K562 (cell line): Measurements from ENCODE around the gene SLC24A3. TPM values are rescaled to one million over a fixed set of nuclear protein-coding genes. Genes with fewer than 3 reads are reported as not detected.

Source experiments
- ATAC-seq: fragments of 200-7000 bp; cut with Tn5 transposase; 3 replicates; pipeline ENCODE4 v1.9.1; 2020; ENCODE audit warnings: moderate library complexity
- BruUV-seq: library from RNA; stranded (reverse); fragments of 400-500 nt; replicated peaks from 2 replicates; lab custom pipeline; 2021; lab: Mats Ljungman, UMichigan
- CTCF ChIA-PET: fragments of 300-600 bp; formaldehyde crosslinking; extraction: SDS; loops from one replicate; lab custom pipeline; 2021; ENCODE audit warnings: low intra/inter-chr PET ratio; lab: Yijun Ruan, JAX
- POLR2A ChIA-PET: fragments of 300-600, 350-650 bp; sonication (Branson Sonifier 250); formaldehyde crosslinking; extraction: SDS; loops from one replicate; lab custom pipeline; 2021; ENCODE audit warnings: antibody characterized with exemption, inconsistent platforms; lab: Yijun Ruan, JAX
- DNase-seq, 4 experiments: peaks; one replicate each; pipeline versions ENCODE4 v3.0.0 to v3.0.0-alpha.2; 2011 to 2018; ENCODE audit warnings: low spot score in 3 of 4, mixed read lengths in 3 of 4; ENCODE audit errors: extremely low read depth in 1 of 4
- FAIRE-seq: peaks from 2 replicates; lab custom pipeline; 2011; peaks lifted over from hg19 to GRCh38; lab: Jason Lieb, UNC
- H2AFZ ChIP-seq: 2 replicates; pipeline ENCODE4 v1.6.0; 2011; ENCODE audit warnings: low read depth, low read length, control low read depth, inconsistent platforms
- H3K27ac ChIP-seq: fragments of 200-600 bp; 3 replicates; pipeline ENCODE4 v1.8.0; 2011; ENCODE audit warnings: low read depth, mild to moderate bottlenecking, control low read depth, inconsistent platforms, low read length, moderate library complexity, mixed read lengths; ENCODE audit errors: extremely low read depth
- H3K27me3 ChIP-seq, 2 experiments: fragments of 300-600 bp in 1 of 2; 2 replicates in 1 of 2; 3 replicates in 1 of 2; pipeline versions ENCODE4 v1.6.0 to v1.8.0; 2011; ENCODE audit warnings: inconsistent platforms in 2 of 2, low read length in 2 of 2, mild to moderate bottlenecking in 1 of 2, mixed read lengths in 1 of 2, moderate library complexity in 1 of 2; ENCODE audit not compliant: control insufficient read depth in 2 of 2, insufficient read depth in 2 of 2
- H3K36me3 ChIP-seq: fragments of 300-600 bp; 3 replicates; pipeline ENCODE4 v1.8.0; 2011; ENCODE audit warnings: mild to moderate bottlenecking, low read length, inconsistent platforms; ENCODE audit not compliant: control insufficient read depth, insufficient read depth
- H3K4me1 ChIP-seq, 2 experiments: fragments of 200-600 bp in 1 of 2; replicated peaks in 1 of 2; 2 replicates in 1 of 2; 3 replicates in 1 of 2; pipeline versions ENCODE4 v1.5.1 to v1.8.0; 2011; ENCODE audit warnings: inconsistent platforms in 2 of 2, low read length in 2 of 2, mild to moderate bottlenecking in 1 of 2, mixed read lengths in 1 of 2, moderate library complexity in 1 of 2; ENCODE audit not compliant: control insufficient read depth in 2 of 2, insufficient read depth in 2 of 2
- H3K4me2 ChIP-seq: 2 replicates; pipeline ENCODE4 v1.6.1; 2011; ENCODE audit warnings: low read length, control low read depth, inconsistent platforms, mixed read lengths; ENCODE audit not compliant: insufficient read depth
- H3K4me3 ChIP-seq: fragments of 200-600 bp; sonication (generic), shearing (Covaris generic); 2 replicates; pipeline ENCODE4 v1.5.1; 2016; ENCODE audit warnings: control low read depth, inconsistent platforms
- H3K79me2 ChIP-seq: fragments of 200-600 bp; 3 replicates; pipeline ENCODE4 v1.8.0; 2011; ENCODE audit warnings: low read length, inconsistent platforms; ENCODE audit not compliant: control insufficient read depth, insufficient read depth
- H3K9ac ChIP-seq, 2 experiments: 2 replicates each; pipeline versions ENCODE4 v1.6.0 to v1.6.1; 2011; ENCODE audit warnings: low read depth in 2 of 2, low read length in 2 of 2, control low read depth in 1 of 2, inconsistent platforms in 1 of 2, mild to moderate bottlenecking in 1 of 2, mixed read lengths in 1 of 2; ENCODE audit not compliant: insufficient read depth in 1 of 2
- H3K9me1 ChIP-seq: one replicate; pipeline ENCODE4 v1.6.0; 2011; ENCODE audit warnings: inconsistent platforms, mild to moderate bottlenecking, low read length, moderate library complexity; ENCODE audit not compliant: control insufficient read depth, insufficient read depth
- H3K9me3 ChIP-seq: replicated peaks from 2 replicates; pipeline ENCODE4 v1.5.1; 2011; ENCODE audit warnings: low read depth, low read length, inconsistent platforms; ENCODE audit not compliant: control insufficient read depth, insufficient read depth
- H4K20me1 ChIP-seq: replicated peaks from 2 replicates; pipeline ENCODE4 v1.6.1; 2011; ENCODE audit warnings: low read length, inconsistent platforms, mixed read lengths; ENCODE audit not compliant: control insufficient read depth, insufficient read depth
- E4F1 ChIP-seq: fragments of 250-450 bp; sonication (Bioruptor Pico); IDR thresholded peaks from 2 replicates; pipeline ENCODE4 v1.5.0; 2021; ENCODE audit warnings: mild to moderate bottlenecking, borderline replicate concordance
- MYBL2 ChIP-seq, 2 experiments: fragments of 450-650 bp in 1 of 2; sonication (generic) in 1 of 2; formaldehyde crosslinking in 1 of 2; IDR thresholded peaks; 2 replicates each; pipeline versions ENCODE4 v1.6.1 to v1.8.1; 2017 to 2022; ENCODE audit warnings: borderline replicate concordance in 1 of 2, inconsistent platforms in 1 of 2, low read depth in 1 of 2, mild to moderate bottlenecking in 1 of 2, missing genetic modification reagents in 1 of 2, moderate library complexity in 1 of 2
- NONO ChIP-seq, 2 experiments: fragments of 200-400 bp in 1 of 2; fragments of 450-650 bp in 1 of 2; formaldehyde crosslinking in 1 of 2; IDR thresholded peaks; 2 replicates each; pipeline ENCODE4 v1.6.1; 2017; ENCODE audit warnings: low read depth in 2 of 2, mild to moderate bottlenecking in 2 of 2, moderate library complexity in 2 of 2, low read length in 1 of 2
- PRMT5 ChIP-seq: sonication (generic); formaldehyde crosslinking; IDR thresholded peaks from 2 replicates; pipeline ENCODE4 v1.5.0; 2020; ENCODE audit warnings: missing genetic modification reagents
- TARDBP ChIP-seq: fragments of 450-650 bp; IDR thresholded peaks from 2 replicates; pipeline ENCODE4 v1.6.1; 2016
- TOE1 ChIP-seq, 2 experiments: fragments of 450-650 bp in 1 of 2; sonication (generic) in 1 of 2; formaldehyde crosslinking in 1 of 2; IDR thresholded peaks; 2 replicates each; pipeline versions ENCODE4 v1.7.1 to v1.8.0; 2016 to 2022; ENCODE audit warnings: borderline replicate concordance in 2 of 2, mild to moderate bottlenecking in 2 of 2, antibody characterized with exemption in 1 of 2, inconsistent platforms in 1 of 2, low read depth in 1 of 2, missing genetic modification reagents in 1 of 2, moderate library complexity in 1 of 2
- ZBTB12 ChIP-seq: fragments of 250-450 bp; sonication (Bioruptor Pico); IDR thresholded peaks from 2 replicates; pipeline ENCODE4 v1.4.0; 2020
- ZNF224 ChIP-seq: sonication (generic); formaldehyde crosslinking; IDR thresholded peaks from 2 replicates; pipeline ENCODE4 v1.8.0; 2022; ENCODE audit warnings: mild to moderate bottlenecking, missing genetic modification reagents
- WGBS: fragments of 100-300 bp; shearing (Covaris generic); methylation state at CpG from one replicate; pipeline ENCODE4 v1.1.6; 2016; ENCODE audit warnings: low coverage, mixed read lengths; ENCODE audit not compliant: insufficient coverage; ENCODE audit errors: missing lambda C conversion rate; 5-methylcytosine and 5-hydroxymethylcytosine counted together
- in situ Hi-C: fragments of 300-500 bp; cut with MboI; formaldehyde crosslinking; loops from 4 replicates; pipeline ENCODE4 v1.15.0; 2018; ENCODE audit warnings: inconsistent platforms, mixed read lengths
- intact Hi-C: fragments of 100-400 bp; cut with micrococcal nuclease; formaldehyde crosslinking; loops from 2 replicates; pipeline ENCODE4 v1.14.2; 2022
- polyA plus RNA-seq, 8 experiments: library from polyadenylated mRNA; depleted of rRNA in 4 of 8; stranded (reverse) in 5 of 8; unstranded in 3 of 8; fragments of >200 nt; fragmentation: Nextera tagmentation in 2 of 8; fragmentation: Illumina TruSeq in 1 of 8; extraction: Ambion mirVana in 2 of 8; extraction: Trizol in 1 of 8; gene quantifications; 2 replicates each; pipeline versions ENCODE4 v1.2.1 to v1.2.3, GENCODE V29; 2011 to 2014; ENCODE audit warnings: inconsistent platforms in 1 of 8, missing spikeins in 1 of 8
- total RNA-seq, 7 experiments: library from RNA; depleted of rRNA in 6 of 7; stranded (reverse); fragments of >200 nt in 6 of 7; fragmentation: Illumina TruSeq in 2 of 7; extraction: Trizol in 2 of 7; gene quantifications; 2 replicates each; pipeline versions ENCODE4 v1.2.1 to v1.2.3, GENCODE V29; 2011 to 2021; ENCODE audit warnings: low replicate concordance in 1 of 7

SLC24A3 gene
- total and polyA plus RNA-seq, 9 of the 15 experiments (the other 6 are each of a cell fraction or from before 2014, with no cell fraction given), result not detected

GRCh38 chr20:19426356-19426755 lies 213.9 kb downstream of the SLC24A3 start:
- 0% methylated on average over 3 of the region's 3 CpGs for WGBS
- H3K79me2 ChIP-seq, result no peaks in the 10 kb centered on the region
- no TSS peak for BruUV-seq
- in situ Hi-C loops (no loop called here), intact Hi-C loops (no loop called here)
- H4K20me1 ChIP-seq, result no peaks in the 10 kb centered on the region
- peaks cover 0 to 7% of the 10 kb centered on the region in 2 experiments; a peak in 2 of 5 replicates for H3K27me3 ChIP-seq
- DNase-seq, result no peak
- no peak overlapping the region for H3K27ac ChIP-seq
- no peak for ATAC-seq
- H3K9ac ChIP-seq, result no peak overlapping the region
- CTCF ChIA-PET, result no interaction called here
- H3K9me3 ChIP-seq, result no peaks in the 10 kb centered on the region
- no peak overlapping the region for H2AFZ ChIP-seq
- POLR2A ChIA-PET, result no interaction called here
- no peak overlapping the region for H3K4me2 ChIP-seq
- H3K4me3 ChIP-seq, result no peak overlapping the region
- no peaks in the 10 kb centered on the region for H3K36me3 ChIP-seq
- H3K4me1 ChIP-seq, result no peaks in the 10 kb centered on the region; a peak in 1 of 5 replicates
- no peak for FAIRE-seq
- no peaks in the 10 kb centered on the region for H3K9me1 ChIP-seq
- no peak for TF ChIP-seq MYBL2 (IDR thresholded peaks at IDR 0.05; ENCODE audit: low read depth)
- no peak for TF ChIP-seq MYBL2 (CRISPR knock-in tag; IDR thresholded peaks at IDR 0.05; ENCODE audit: borderline replicate concordance)
- TF ChIP-seq TOE1 (IDR thresholded peaks at IDR 0.05; ENCODE audit: borderline replicate concordance), result no peak
- TF ChIP-seq TOE1 (CRISPR knock-in tag; IDR thresholded peaks at IDR 0.05; ENCODE audit: borderline replicate concordance, low read depth), result no peak
- no peak for TF ChIP-seq PRMT5 (CRISPR knock-in tag)
- TF ChIP-seq ZBTB12 (CRISPR knock-in tag), result no peak
- no peak for TF ChIP-seq NONO (IDR thresholded peaks at IDR 0.05; ENCODE audit: low read depth in 2 of 2, low read length in 1 of 2)
- no peak for TF ChIP-seq E4F1 (CRISPR knock-in tag)
- no peak for TF ChIP-seq ZNF224 (CRISPR knock-in tag)
- TF ChIP-seq TARDBP, result no peak
